Measurements from ENCODE around the gene NUDT2.
"Not testable (repeated sequence)": the region's sequence is repeated elsewhere in the genome, so short reads cannot be mapped to it uniquely, and the experiment has no call there.

NUDT2 gene

GRCh38 chr9:34335376-34335775, 6.0 kb downstream of the NUDT2 start:
- no peak for DNase-seq (ENCODE audit: low read depth in 2 of 2)

DNA sequence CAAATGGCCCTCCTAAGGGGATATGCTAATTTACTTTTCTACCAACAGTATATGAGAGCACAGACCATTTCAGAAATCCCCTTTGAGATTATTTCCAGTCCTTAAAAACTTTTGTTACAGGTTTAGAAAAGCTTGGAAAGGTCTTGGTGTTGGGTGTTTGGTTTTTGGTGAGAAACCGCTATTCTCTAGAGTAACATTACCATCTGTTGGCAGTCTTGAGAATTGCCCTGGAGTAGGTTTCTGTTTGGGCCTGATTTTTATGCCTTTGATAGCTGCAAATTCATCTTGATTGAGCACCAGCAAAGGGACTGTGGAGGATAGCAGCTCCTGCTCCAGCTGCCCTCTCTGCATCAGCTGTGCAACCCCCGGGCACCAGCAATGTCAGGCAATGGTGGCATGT, 8.0 kb downstream of the NUDT2 start:
- DNase-seq (ENCODE audit: low read depth in 2 of 2), result no peak

GRCh38 chr9:34338079-34338478, 8.7 kb downstream of the NUDT2 start:
- DNase-seq (ENCODE audit: low read depth in 2 of 2), result not testable (repeated sequence)

DNA sequence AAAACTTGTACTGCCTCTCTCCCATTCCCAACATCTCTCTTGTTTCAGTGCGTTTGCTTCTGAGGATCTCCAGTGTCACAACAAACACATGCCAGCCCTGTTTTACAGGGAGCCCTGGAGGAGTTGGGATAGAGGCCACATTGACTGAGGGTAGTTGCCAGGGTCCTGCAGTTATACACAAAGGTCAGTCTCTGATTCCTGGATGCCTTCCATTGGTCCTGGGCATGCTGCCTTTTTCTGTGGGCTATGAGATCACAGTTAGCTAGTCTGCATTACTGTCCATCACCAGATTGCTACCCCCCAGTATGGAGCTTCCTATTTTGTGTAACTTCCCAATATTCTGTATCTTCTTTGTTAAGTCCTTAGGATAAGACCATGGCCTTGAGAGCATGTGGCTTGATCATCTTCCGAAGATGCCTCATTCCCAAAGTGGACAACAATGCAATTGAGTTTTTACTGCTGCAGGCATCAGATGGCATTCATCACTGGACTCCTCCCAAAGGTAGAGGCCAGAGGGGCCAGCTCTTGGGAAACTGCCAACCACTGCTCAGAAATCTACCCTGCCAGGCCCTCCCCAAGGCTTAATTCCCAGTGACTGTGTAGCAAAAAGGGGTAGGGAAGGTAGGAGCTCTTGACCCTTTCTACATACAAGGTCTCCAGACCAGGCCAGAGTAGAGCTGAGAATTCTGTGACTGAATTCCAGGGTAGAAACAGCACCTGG, 9.5 kb downstream of the NUDT2 start:
- DNase-seq (ENCODE audit: low read depth in 2 of 2), result no peak

- DNase-seq (ENCODE audit: low read depth in 2 of 2), result no peak
These were observed 12.4 kb downstream of the NUDT2 start for GRCh38 chr9:34341659-34342295.

- no peak for DNase-seq (ENCODE audit: low read depth in 2 of 2)
These were observed 13.7 kb downstream of the NUDT2 start for GRCh38 chr9:34343090-34343489.

DNA sequence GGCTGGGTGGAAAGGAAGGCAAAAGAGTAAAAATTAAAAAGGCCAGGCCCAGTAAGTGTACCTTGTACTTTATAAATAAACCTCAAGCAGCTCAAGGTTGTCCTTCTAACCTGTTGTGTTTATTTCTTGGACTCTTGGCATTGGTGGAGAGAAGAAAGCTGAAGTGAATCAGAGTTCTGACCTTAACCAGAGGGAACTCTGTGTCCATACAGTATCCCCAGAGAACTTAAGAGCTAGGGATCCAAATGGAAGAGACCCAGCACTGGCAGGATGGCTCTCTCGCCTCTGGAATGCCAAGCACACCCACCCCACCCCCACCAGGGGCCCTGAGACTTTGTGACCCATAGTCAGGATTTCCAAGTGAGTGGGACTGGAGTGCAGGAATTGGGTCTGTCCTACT, 14.2 kb downstream of the NUDT2 start:
- DNase-seq (ENCODE audit: low read depth in 2 of 2), result no peak

DNA sequence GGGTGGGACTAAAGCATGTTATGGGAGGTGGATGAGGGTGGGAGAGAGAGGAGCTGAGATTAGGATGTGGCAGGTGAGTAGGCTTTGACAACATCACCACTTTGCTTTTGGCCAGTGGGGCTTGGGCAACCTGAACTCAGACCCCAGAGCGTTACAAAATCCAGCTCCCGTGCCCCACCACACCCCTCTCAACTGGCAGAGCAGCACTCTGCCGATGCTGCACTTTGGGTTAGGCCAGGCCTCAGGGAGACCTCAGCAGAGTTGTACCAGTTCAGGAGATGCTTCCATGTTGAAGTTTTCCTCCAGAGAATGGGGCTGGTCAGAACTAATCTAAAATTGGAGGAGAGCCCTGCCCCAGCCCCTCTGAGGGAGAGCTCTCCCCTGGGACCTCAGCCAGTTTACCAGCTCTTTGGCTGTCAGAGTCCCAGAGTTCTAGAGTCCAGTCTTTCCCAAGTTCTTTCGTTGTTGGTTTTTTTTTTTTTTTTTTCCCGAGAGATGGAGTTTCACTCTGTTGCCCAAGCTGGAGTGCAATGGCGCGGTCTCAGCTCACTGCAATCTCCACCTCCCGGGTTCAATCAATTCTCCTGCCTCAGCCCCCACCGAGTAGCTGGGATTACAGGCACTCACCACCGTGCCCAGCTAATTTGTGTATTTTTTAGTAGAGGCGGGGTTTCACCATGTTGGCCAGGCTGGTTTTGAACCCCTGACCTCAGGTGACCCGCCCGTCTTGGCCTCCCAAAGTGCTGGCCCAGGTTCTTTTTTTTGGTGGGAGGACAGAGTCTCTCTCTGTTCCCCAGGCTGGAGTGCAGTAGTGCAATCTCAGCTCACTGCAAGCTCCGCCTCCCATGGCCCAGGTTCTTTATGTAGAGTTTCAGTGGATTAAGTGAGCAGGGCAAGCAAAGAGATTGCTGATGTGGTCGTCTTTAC, 17.8 kb downstream of the NUDT2 start:
- DNase-seq (ENCODE audit: low read depth in 2 of 2), result no peak

DNA sequence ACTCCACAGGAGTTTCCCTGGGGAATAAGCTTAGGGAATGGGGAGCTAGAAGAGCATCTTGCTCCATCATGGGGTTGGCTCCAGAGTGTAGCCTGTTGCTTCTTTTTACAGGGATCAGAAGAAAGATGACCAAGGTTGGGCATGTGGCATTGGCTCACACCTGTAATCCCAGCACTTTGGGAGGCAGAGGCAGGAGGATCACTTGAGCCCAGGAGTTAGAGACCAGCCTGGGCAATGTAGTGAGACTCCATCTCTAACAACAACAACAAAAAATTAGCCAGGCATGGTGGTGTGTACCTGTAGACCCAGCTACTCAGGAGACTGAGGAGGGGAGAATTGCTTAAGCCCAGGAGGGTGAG, 18.4 kb downstream of the NUDT2 start:
- DNase-seq (ENCODE audit: low read depth in 2 of 2), result no peak

DNA sequence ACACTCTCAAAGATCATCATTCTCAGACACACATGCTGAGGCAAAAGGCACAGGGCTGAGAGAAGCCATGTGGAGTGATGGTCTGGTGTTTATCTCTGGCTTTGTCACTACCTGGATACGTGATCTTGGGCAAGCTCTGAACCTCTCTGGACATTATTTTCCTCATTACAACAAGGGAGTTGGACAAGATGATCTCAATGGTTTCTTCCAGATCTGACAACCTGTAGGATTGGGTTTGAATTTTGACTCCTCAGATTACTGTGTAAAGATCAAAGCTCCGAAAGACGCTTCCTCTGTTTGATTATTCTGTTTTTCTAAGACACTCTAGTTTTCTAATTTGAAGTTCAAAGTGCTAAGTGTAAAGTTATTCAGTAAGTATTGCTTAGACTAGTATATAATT, 20.0 kb downstream of the NUDT2 start:
- DNase-seq (ENCODE audit: low read depth in 2 of 2), result no peak

DNA sequence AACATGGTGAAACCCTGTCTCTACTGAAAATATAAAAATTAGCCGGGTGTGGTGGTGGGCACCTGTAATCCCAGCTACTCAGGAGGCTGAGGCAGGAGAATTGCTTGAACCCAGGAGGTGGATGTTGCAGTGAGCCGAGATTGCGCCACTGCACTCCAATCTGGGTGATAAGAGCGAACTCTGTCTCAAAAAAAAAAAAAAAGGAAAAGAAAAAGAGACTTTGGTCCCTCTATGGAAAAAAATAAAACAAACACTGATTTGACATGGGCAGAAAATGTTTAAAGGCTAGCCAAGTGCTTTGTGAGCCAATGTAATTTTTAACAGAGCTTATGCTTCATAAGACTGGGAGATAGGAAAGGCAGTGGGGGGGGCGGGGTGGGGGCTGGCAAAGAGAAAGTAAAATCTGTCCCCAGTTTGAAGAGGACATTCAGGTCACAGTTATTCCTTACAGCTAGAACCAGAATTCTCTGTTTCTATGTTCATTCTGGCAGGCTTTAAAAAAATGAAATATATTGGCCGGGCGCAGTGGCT, 22.8 kb downstream of the NUDT2 start:
- not testable (repeated sequence) for DNase-seq (ENCODE audit: low read depth in 2 of 2)

GRCh38 chr9:34352957-34353356, 23.6 kb downstream of the NUDT2 start:
- DNase-seq (ENCODE audit: low read depth in 2 of 2), result not testable (repeated sequence)

DNA sequence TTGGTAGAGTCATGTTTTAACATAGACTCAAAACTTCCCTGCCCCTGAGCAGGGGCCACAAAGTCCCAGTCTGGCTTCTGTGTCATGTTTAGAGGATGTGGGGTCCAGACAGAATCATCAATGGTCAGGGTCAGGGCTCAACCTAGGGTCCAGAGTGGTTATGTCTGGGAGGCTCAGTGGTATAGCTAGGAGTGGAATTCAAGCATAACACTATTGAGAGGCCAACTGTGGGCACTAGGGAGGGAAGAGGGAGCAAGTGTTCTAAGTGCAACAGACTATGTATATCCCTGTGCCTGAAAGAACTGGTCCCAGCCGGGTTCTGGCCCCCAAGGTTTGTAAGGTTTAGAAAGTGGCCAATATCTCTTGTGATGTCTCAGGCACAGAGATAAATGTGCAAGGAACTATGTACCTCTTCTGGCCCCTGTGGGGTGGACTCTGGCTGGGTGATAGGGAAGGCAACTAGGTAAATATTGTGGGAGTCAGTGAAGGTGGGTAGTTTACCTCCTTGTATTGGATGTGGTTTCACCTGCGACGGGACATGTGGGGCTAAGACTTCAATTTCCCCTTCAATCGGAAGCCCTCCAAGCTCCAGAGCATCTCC, 33.3 kb downstream of the NUDT2 start:
- DNase-seq (ENCODE audit: low read depth in 2 of 2), result no peak

DNA sequence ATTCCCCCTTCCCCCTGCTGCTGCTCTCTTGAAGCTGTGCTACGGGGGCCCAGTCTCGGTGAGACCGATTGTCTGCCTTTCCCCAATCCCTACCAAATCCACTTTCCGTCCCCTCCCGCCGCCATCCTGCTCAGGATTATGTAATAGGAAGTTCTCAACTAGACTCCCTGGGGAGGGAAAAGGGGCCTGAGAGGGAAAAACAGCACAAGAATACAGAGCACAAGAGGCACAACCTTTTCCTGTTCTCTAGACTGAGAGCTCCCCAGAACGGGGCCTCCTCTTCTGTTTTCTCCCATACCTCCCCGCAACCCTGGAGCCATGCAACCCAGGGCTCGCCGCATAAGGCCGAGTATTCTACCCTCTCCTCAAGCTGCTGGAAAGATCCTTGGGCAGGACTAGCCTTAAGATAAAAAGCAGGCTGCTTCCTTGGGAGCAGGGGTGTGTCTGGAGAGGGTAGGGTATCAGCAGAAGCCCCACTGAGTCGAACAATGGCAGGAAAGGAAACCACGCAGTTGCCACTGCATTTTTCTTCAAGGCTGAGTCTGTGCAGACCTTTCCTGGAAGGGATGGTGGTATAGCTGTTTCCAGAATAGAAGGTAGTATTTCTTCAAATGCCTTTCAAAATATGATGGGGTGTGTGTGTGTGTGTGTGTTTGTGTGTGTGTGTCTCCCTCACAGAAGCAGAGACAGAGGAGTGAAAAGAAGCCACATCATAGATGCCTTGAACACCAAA, 34.4 kb downstream of the NUDT2 start:
- no peak for DNase-seq (ENCODE audit: low read depth in 2 of 2)

DNA sequence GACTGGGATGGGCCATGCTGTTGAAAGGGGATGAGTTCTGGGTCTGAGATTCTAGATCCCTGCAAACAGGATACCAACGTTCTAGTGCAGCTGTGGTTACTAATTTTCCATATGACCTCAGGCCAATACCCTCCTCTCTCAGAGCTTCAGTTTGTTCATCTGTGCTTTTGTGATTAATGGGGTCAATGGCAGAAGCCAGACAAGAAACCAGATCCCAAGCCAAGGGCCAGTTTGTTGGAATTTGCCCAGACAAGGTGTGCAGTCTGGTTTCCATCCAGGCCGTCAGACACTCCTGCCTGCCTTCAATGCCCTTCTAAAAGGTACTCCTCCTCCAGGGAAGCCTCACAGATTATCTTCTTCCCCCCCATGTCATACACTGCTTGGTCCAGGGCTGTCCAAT, 35.9 kb downstream of the NUDT2 start:
- DNase-seq (ENCODE audit: low read depth in 2 of 2), result no peak

GRCh38 chr9:34366365-34366764, 37.0 kb downstream of the NUDT2 start:
- no peak for DNase-seq (ENCODE audit: low read depth in 2 of 2)

DNA sequence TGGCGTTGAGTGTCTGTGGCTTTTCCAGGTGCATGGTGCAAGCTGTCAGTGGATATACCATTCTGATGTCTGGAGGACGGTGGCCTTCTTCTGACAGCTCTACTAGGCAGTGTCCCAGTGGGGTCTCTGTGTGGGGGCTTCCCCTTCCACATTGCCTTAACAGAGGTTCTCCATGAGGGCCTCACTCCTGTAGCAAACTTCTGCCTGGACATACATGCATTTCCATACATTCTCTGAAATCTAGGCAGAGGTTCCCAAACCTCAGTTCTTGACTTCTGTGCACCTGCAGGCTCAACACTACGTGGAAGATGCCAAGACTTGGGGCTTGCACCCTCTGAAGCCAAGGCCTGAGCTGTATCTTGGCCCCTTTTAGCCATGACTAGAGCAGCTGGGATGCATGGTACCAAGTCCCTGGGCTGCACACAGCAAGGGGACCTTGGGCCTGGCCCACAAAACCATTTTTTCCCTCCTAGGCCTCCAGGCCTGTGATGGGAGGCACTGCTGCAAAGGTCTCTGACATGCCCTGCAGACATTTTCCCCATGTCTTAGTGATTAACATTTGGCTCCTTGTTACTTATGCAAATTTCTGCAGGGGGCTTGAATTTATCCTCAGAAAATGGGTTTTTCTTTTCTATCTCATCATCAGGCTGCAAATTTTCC, 38.5 kb downstream of the NUDT2 start:
- DNase-seq (ENCODE audit: low read depth in 2 of 2), result not testable (repeated sequence)

GRCh38 chr9:34368796-34369195, 39.4 kb downstream of the NUDT2 start:
- DNase-seq (ENCODE audit: low read depth in 2 of 2), result not testable (repeated sequence)

GRCh38 chr9:34369636-34370035, 40.3 kb downstream of the NUDT2 start:
- DNase-seq (ENCODE audit: low read depth in 2 of 2), result no peak

- no peak for DNase-seq (ENCODE audit: low read depth in 2 of 2)
These were observed 41.1 kb downstream of the NUDT2 start for GRCh38 chr9:34370335-34370969.

All from stimulated activated CD8-positive, alpha-beta memory T cell treated with anti-CD3 and anti-CD28 coated beads, Interleukin-7, amount 100 ng/mL, for 1 hour (primary cell).